Omental fat pad (tissue), 4 donors: ENCODE results near the gene MAPK4. TPM values are rescaled to one million over a fixed set of nuclear protein-coding genes. Genes with fewer than 3 reads are reported as not detected.

Experiments
- ATAC-seq: fragments of 150-250 bp; one replicate; pipeline ENCODE4 v1.9.1; 2016; ENCODE audit warnings: mild to moderate bottlenecking, moderate library complexity; ENCODE audit not compliant: low FRiP score
- DNase-seq: peaks from one replicate; pipeline ENCODE4 v3.0.0-alpha.2; 2019; ENCODE audit warnings: low spot score
- total RNA-seq, 4 donors: library from RNA; depleted of rRNA; stranded (reverse); fragments of >200 nt; gene quantifications; one replicate each; pipeline ENCODE4 v1.1.0, GENCODE V29; 2016
- TF ChIP-seq, protein P1 (sequence below), 3 donors: fragments of 450-650 bp; IDR thresholded peaks; one replicate each; pipeline ENCODE4 v1.5.1; 2016 to 2017; ENCODE audit warnings: antibody characterized with exemption in 3 of 3, mild to moderate bottlenecking in 3 of 3, moderate library complexity in 2 of 3

MAPK4 gene
- total RNA-seq, 4 donors from 2014 or later = 0.12 to 0.28 TPM; not detected in 2

DNA sequence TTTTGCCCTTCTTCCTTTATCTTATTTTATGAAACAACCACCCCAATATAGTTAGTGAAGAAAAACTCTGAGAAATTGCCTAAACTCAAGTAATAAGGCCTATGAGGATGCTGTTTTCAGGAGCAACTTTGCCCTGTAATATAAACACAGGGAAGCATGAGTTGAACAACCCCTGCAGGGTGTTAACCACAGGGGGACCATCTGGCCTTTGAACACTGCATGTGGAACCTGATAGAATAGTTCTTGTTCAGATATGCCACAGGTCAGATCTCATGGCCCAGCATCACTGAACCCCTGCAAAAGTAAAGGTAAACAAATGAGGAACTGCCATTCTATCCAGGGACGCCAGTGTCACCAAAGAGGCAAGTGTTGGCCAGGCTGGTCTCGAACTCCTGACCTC is 82.6 kb downstream of the MAPK4 start:
- ATAC-seq = no peak
- TF ChIP-seq, protein P1, sequence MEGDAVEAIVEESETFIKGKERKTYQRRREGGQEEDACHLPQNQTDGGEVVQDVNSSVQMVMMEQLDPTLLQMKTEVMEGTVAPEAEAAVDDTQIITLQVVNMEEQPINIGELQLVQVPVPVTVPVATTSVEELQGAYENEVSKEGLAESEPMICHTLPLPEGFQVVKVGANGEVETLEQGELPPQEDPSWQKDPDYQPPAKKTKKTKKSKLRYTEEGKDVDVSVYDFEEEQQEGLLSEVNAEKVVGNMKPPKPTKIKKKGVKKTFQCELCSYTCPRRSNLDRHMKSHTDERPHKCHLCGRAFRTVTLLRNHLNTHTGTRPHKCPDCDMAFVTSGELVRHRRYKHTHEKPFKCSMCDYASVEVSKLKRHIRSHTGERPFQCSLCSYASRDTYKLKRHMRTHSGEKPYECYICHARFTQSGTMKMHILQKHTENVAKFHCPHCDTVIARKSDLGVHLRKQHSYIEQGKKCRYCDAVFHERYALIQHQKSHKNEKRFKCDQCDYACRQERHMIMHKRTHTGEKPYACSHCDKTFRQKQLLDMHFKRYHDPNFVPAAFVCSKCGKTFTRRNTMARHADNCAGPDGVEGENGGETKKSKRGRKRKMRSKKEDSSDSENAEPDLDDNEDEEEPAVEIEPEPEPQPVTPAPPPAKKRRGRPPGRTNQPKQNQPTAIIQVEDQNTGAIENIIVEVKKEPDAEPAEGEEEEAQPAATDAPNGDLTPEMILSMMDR (IDR thresholded peaks at IDR 0.05) = no peak
- DNase-seq = no peak

DNA sequence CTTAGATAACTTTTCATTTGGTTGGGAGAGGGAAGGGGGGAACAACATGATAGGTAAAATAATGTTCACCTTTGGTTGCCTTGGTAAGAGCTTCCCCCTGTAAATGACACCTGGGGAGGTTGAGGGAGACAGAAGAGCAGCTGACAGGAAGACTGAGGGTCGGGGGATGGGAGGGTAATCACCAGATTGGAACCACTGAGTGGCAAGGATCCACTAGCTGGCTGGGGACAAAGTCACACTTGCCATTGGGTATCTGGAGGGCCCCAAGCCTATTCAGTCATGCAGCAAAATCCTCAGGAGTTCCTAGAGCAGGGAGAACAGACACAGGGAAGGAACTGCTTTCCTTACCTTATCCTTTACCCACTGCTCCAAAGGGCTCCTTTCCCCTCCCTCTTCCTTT is 84.3 kb downstream of the MAPK4 start:
- TF ChIP-seq, protein P1 (IDR thresholded peaks at IDR 0.05) = no peak
- ATAC-seq = no peak
- no peak for DNase-seq

DNA sequence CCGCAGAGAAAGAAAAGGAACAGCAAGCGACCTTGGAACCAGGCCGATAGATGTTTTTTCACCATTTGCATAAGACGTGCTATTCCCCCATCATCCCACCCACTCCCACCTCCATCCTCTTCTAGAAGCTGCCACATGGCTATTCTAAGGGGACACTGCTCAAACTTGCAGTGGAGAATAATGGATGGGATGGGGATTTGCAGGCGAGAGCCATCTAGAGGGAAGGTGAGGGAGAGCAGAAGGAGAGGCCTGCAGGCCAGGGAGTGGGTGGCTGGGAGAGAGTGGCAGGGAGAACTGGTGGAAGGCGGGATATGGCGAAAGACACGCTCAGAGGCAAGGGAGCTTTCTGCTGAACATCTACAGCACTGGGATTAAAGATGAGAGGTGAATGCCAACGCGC is 84.9 kb downstream of the MAPK4 start:
- no peak for DNase-seq
- no peak for ATAC-seq
- TF ChIP-seq, protein P1 (IDR thresholded peaks at IDR 0.05) = no peak

DNA sequence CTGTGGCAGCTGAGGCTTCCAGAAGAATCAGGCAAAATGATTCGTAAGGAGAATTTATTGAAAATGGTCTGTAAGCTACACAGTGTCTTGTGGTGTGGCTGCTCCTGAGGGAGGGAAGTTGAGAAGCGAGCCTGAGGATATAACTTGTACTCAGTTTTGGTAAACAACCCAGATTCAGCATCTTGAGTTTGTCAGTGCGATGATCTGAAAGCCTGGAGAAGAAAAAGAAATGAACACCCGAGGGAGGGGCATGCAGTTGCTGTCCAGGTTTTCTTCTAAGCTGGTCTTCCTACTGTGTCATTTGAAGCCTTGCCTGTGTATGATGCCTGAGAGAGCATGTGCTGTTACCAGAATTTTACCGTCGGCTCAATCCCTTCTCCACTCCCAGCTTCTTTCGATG is 87.3 kb downstream of the MAPK4 start:
- TF ChIP-seq, protein P1 (IDR thresholded peaks at IDR 0.05) = no peak
- DNase-seq (no peak), ATAC-seq (no peak)

DNA sequence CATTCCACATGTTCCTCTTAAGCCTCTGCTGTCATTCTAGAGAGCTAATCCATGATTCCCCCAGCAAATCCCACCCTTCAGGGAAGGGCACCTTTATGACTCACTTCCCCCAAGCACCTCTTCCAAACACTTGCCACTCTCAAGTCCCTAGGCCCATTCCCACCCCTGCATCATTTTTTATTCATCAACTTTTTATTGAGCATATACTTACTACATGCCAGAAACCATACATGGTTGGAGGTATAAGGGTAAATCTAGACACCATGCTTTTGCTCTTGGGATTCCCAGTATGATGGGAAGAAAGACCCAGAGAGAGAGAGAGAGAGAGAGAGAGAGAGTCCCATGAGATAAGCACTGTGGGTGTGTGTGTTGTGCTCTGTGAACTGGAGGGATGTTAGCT is 87.9 kb downstream of the MAPK4 start:
- ATAC-seq (no peak), DNase-seq (no peak)
- TF ChIP-seq, protein P1 (IDR thresholded peaks at IDR 0.05) = no peak

DNA sequence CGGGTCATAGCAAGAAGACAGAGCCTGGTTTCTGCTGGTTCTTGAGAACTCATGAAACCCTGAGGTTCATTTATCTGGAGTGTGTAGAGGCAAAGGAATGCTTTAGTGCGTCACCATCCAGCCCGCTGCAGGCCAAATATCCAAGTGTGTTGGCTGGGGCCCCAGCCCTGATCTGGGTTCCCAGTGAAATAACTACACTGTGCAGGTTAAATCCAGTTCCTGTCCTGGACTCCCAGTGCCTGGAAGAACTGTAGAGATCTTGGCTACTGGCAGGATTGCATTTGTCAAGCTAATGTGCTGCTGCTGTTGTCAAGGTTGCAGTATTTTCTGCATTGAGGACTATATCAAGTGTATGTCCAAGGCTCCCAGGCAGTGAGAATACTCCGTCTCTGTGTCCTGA is 89.9 kb downstream of the MAPK4 start:
- ATAC-seq (peak; percentile 83), DNase-seq (no peak)
- TF ChIP-seq, protein P1 (IDR thresholded peaks at IDR 0.05) = no peak

DNA sequence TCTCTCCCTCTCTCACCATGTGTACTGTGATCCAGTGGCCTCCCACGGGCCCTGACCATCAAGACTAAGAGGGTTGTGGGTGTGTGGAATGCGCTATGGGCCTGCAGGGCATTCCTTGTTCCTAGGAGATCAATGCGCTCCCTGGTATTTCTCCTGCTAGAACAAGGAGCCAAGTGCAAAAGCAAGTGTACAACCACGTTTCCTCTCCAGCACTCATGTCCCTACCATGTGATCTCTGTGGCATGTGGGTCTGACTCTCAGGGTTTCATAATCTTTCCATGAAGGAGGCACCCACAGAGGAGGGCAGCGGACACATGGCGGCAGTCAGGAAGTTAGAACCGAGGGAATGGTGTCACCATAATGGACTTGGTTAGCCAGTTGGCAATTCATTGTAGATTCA is 91.4 kb downstream of the MAPK4 start:
- ATAC-seq (no peak), DNase-seq (no peak)
- TF ChIP-seq, protein P1 (IDR thresholded peaks at IDR 0.05) = no peak
